H9 (cell line): ENCODE results near the gene OTULIN. TPM values are rescaled to one million over a fixed set of nuclear protein-coding genes. Genes with fewer than 3 reads are reported as not detected.

Source experiments
- DNase-seq: peaks from one replicate; pipeline ENCODE4 v3.0.0-alpha.2; 2017
- H2AFZ ChIP-seq: one replicate; pipeline ENCODE4 v1.6.1; 2013; ENCODE audit warnings: mild to moderate bottlenecking, low read length, control low read depth, moderate library complexity
- H2AK5ac ChIP-seq: 2 replicates; pipeline ENCODE4 v1.6.1; 2013; ENCODE audit warnings: low read length, control low read depth, mixed read lengths; ENCODE audit not compliant: insufficient read length
- H2BK120ac ChIP-seq: one replicate; pipeline ENCODE4 v1.6.1; 2013; ENCODE audit warnings: low read depth, mild to moderate bottlenecking, low read length, control low read depth, inconsistent platforms; ENCODE audit not compliant: poor library complexity, severe bottlenecking
- H2BK12ac ChIP-seq: 2 replicates; pipeline ENCODE4 v1.6.1; 2013; ENCODE audit warnings: low read length, control low read depth, mixed read lengths, low read depth; ENCODE audit not compliant: insufficient read length
- H2BK15ac ChIP-seq: 2 replicates; pipeline ENCODE4 v1.6.1; 2013; ENCODE audit warnings: low read depth, low read length, control low read depth
- H2BK20ac ChIP-seq: one replicate; pipeline ENCODE4 v1.6.1; 2013; ENCODE audit warnings: low read depth, mild to moderate bottlenecking, low read length, control low read depth, inconsistent platforms; ENCODE audit not compliant: poor library complexity, severe bottlenecking
- H2BK5ac ChIP-seq: 2 replicates; pipeline ENCODE4 v1.6.1; 2013; ENCODE audit warnings: low read length, control low read depth, mixed read lengths; ENCODE audit not compliant: insufficient read length
- H3K14ac ChIP-seq: 2 replicates; pipeline ENCODE4 v1.6.1; 2013; ENCODE audit warnings: low read length, control low read depth; ENCODE audit not compliant: insufficient read depth
- H3K18ac ChIP-seq: 2 replicates; pipeline ENCODE4 v1.6.1; 2013; ENCODE audit warnings: low read depth, mild to moderate bottlenecking, mixed read lengths, low read length, control low read depth; ENCODE audit not compliant: insufficient read length
- H3K23ac ChIP-seq: 2 replicates; pipeline ENCODE4 v1.6.1; 2013; ENCODE audit warnings: low read length, control low read depth, mixed read lengths, low read depth; ENCODE audit not compliant: insufficient read length
- H3K23me2 ChIP-seq: 2 replicates; pipeline ENCODE4 v1.6.1; 2013; ENCODE audit warnings: low read depth, mild to moderate bottlenecking, mixed read lengths, low read length, control low read depth; ENCODE audit not compliant: insufficient read length, poor library complexity, severe bottlenecking
- H3K27ac ChIP-seq: 2 replicates; pipeline ENCODE4 v1.5.1; 2013; ENCODE audit warnings: low read length, control low read depth, mixed read lengths, low read depth; ENCODE audit not compliant: insufficient read length
- H3K27me3 ChIP-seq: 2 replicates; pipeline ENCODE4 v1.6.1; 2013; ENCODE audit warnings: low read length, control low read depth, inconsistent platforms; ENCODE audit not compliant: insufficient read depth
- H3K4ac ChIP-seq: 2 replicates; pipeline ENCODE4 v1.6.1; 2013; ENCODE audit warnings: low read depth, mild to moderate bottlenecking, control low read depth, inconsistent platforms, low read length, moderate library complexity
- H3K4me1 ChIP-seq: 2 replicates; pipeline ENCODE4 v1.6.1; 2013; ENCODE audit warnings: low read length, control low read depth, inconsistent platforms; ENCODE audit not compliant: insufficient read depth
- H3K4me2 ChIP-seq: 2 replicates; pipeline ENCODE4 v1.6.1; 2013; ENCODE audit warnings: low read length, control low read depth, mixed read lengths; ENCODE audit not compliant: insufficient read length, insufficient read depth
- H3K56ac ChIP-seq: 2 replicates; pipeline ENCODE4 v1.6.1; 2013; ENCODE audit warnings: low read depth, mild to moderate bottlenecking, mixed read lengths, low read length, control low read depth; ENCODE audit not compliant: insufficient read length
- H3K79me1 ChIP-seq: 2 replicates; pipeline ENCODE4 v1.6.1; 2013; ENCODE audit warnings: low read depth, mild to moderate bottlenecking, moderate library complexity, low read length, control low read depth, inconsistent platforms; ENCODE audit not compliant: insufficient read depth, poor library complexity, severe bottlenecking
- H3K79me2 ChIP-seq: 2 replicates; pipeline ENCODE4 v1.6.1; 2013; ENCODE audit warnings: low read length, control low read depth, inconsistent platforms; ENCODE audit not compliant: insufficient read depth
- H3K9ac ChIP-seq: 2 replicates; pipeline ENCODE4 v1.6.1; 2013; ENCODE audit warnings: low read length, control low read depth, mixed read lengths; ENCODE audit not compliant: insufficient read length; ENCODE audit errors: extremely low read depth
- H3K9me3 ChIP-seq: one replicate; pipeline ENCODE4 v1.6.1; 2013; ENCODE audit warnings: low read depth, low read length, inconsistent platforms; ENCODE audit not compliant: control insufficient read depth
- H3T11ph ChIP-seq: one replicate; pipeline ENCODE4 v1.6.1; 2013; ENCODE audit warnings: mild to moderate bottlenecking, low read length, control low read depth, inconsistent platforms
- H4K20me1 ChIP-seq: one replicate; pipeline ENCODE4 v1.6.1; 2013; ENCODE audit not compliant: control insufficient read depth, insufficient read length, insufficient read depth
- H4K5ac ChIP-seq: 2 replicates; pipeline ENCODE4 v1.6.1; 2013; ENCODE audit warnings: low read depth, mild to moderate bottlenecking, mixed read lengths, low read length, control low read depth; ENCODE audit not compliant: insufficient read length
- H4K8ac ChIP-seq: replicated peaks from 2 replicates; pipeline ENCODE4 v1.6.1; 2013; ENCODE audit warnings: low read length, control low read depth, mixed read lengths, low read depth; ENCODE audit not compliant: insufficient read length
- H4K91ac ChIP-seq: 2 replicates; pipeline ENCODE4 v1.6.1; 2013; ENCODE audit warnings: low read depth, mild to moderate bottlenecking, moderate library complexity, mixed read lengths, low read length, control low read depth; ENCODE audit not compliant: insufficient read length
- H3K27ac Mint-ChIP-seq, 3 experiments: 2 replicates in 2 of 3; 3 replicates in 1 of 3; pipeline ENCODE4 v1.8.0; 2020 to 2021; ENCODE audit warnings: mixed read lengths in 3 of 3, mild to moderate bottlenecking in 1 of 3, moderate library complexity in 1 of 3
- H3K27me3 Mint-ChIP-seq: 2 replicates; pipeline ENCODE4 v1.8.0; 2021; ENCODE audit warnings: low read depth, mild to moderate bottlenecking, moderate library complexity, mixed read lengths
- H3K36me3 Mint-ChIP-seq, 3 experiments: 2 replicates in 2 of 3; 3 replicates in 1 of 3; pipeline ENCODE4 v1.8.0; 2020 to 2021; ENCODE audit warnings: low read depth in 3 of 3, mixed read lengths in 3 of 3; ENCODE audit not compliant: insufficient read depth in 1 of 3
- H3K4me1 Mint-ChIP-seq, 2 experiments: 2 replicates each; pipeline ENCODE4 v1.8.0; 2020; ENCODE audit warnings: mixed read lengths in 2 of 2
- H3K4me3 Mint-ChIP-seq, 2 experiments: 2 replicates in 1 of 2; 3 replicates in 1 of 2; pipeline ENCODE4 v1.8.0; 2020 to 2021; ENCODE audit warnings: mild to moderate bottlenecking in 2 of 2, mixed read lengths in 2 of 2, moderate library complexity in 1 of 2
- H3K9me3 Mint-ChIP-seq, 2 experiments: 2 replicates in 1 of 2; 3 replicates in 1 of 2; pipeline ENCODE4 v1.8.0; 2020; ENCODE audit warnings: mild to moderate bottlenecking in 2 of 2, mixed read lengths in 2 of 2, moderate library complexity in 1 of 2
- WGBS: extraction: QIAGEN DNeasy Blood & Tissue Kit; methylation state at CpG from one replicate; pipeline ENCODE4 v1.1.7; 2013; ENCODE audit warnings: missing lambda C conversion rate, low lambda C conversion rate, mixed read lengths; ENCODE audit not compliant: insufficient read length; ENCODE audit errors: extremely low coverage; 5-methylcytosine and 5-hydroxymethylcytosine counted together
- total RNA-seq: library from RNA; stranded (reverse); gene quantifications from 2 replicates; pipeline ENCODE4 v1.2.1, GENCODE V29; 2021
- TF ChIP-seq, protein P1 (sequence below): fragments of 200-600 bp; sonication (generic); conservative IDR thresholded peaks from 3 replicates; pipeline ENCODE4 v1.8.0; 2021; ENCODE audit warnings: antibody characterized with exemption, mild to moderate bottlenecking

OTULIN gene
- total RNA-seq, 1 experiment from 2014 or later = 35.8 TPM

DNA sequence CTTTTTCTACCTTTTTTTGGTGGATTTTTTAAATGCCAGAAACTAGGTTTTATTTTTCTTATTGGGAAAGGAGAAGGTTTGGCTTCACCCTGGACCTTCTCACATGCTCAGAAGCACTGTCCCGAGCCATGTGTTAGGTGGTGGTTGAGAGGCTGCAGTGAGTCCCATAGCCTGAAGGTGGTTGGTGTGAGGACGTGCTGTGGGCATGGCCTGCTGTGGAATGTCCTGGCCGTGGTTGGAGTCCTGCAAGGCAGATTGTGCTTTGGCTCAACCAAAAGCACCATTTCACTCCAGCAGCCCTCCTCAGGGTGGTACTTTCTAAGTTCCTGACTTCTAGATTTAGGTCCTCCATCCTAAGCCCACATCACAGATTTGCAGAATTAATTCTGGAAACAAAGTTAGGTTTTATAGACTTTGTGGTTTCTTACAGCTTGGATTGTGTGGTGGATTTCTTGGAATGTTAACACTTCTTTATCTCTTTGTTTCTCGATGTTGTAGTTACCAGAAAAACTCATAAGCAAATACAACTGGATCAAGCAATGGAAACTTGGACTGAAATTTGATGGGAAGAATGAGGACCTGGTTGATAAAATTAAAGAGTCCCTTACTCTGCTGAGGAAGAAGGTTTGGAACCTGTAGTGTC, 22.6 kb downstream of the OTULIN start:
- Histone ChIP-seq H3K9ac (no peak overlapping the region), H3K4me1 (no peaks in the 10 kb centered on the region), H3T11ph (no peak overlapping the region), H3K79me1 (no peaks in the 10 kb centered on the region), H3K23me2 (no peaks in the 10 kb centered on the region), H3K27ac (no peak overlapping the region), H2AFZ (no peak overlapping the region), H2BK12ac (no peak overlapping the region), H4K91ac (no peak overlapping the region), H2BK5ac (no peak overlapping the region), H3K9me3 (no peaks in the 10 kb centered on the region), H3K18ac (no peak overlapping the region), H4K8ac (no peak overlapping the region), H3K14ac (no peak overlapping the region), H2BK20ac (no peak overlapping the region), H3K4me2 (no peak overlapping the region), H4K20me1 (no peaks in the 10 kb centered on the region), H3K4ac (no peak overlapping the region), H3K27me3 (no peaks in the 10 kb centered on the region), H3K56ac (no peak overlapping the region), H2BK120ac (no peak overlapping the region), H3K23ac (no peak overlapping the region), H2AK5ac (no peak overlapping the region), H4K5ac (no peak overlapping the region), H2BK15ac (no peak overlapping the region), H3K79me2 (no peaks in the 10 kb centered on the region)
- WGBS = no CpG with 5 or more reads among the region's 4 CpGs
- DNase-seq = no peak
- Mint-ChIP-seq H3K4me1 (peaks cover 5 to 6% of the 10 kb centered on the region in 2 experiments), H3K27me3 (no peaks in the 10 kb centered on the region), H3K27ac (no peak overlapping the region), H3K4me3 (no peak overlapping the region), H3K9me3 (no peaks in the 10 kb centered on the region), H3K36me3 (peaks cover 13 to 57% (median 47%) of the 10 kb centered on the region in 3 experiments)
- TF ChIP-seq, protein P1, sequence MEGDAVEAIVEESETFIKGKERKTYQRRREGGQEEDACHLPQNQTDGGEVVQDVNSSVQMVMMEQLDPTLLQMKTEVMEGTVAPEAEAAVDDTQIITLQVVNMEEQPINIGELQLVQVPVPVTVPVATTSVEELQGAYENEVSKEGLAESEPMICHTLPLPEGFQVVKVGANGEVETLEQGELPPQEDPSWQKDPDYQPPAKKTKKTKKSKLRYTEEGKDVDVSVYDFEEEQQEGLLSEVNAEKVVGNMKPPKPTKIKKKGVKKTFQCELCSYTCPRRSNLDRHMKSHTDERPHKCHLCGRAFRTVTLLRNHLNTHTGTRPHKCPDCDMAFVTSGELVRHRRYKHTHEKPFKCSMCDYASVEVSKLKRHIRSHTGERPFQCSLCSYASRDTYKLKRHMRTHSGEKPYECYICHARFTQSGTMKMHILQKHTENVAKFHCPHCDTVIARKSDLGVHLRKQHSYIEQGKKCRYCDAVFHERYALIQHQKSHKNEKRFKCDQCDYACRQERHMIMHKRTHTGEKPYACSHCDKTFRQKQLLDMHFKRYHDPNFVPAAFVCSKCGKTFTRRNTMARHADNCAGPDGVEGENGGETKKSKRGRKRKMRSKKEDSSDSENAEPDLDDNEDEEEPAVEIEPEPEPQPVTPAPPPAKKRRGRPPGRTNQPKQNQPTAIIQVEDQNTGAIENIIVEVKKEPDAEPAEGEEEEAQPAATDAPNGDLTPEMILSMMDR = no peak
